SJSA1 (cell line): ENCODE measurements around the gene TULP3. TPM values are rescaled to one million over a fixed set of nuclear protein-coding genes. Genes with fewer than 3 reads are reported as not detected.

Experiments
- DNase-seq, 2 experiments: peaks; one replicate each; pipeline ENCODE4 v3.0.0-alpha.2; 2015 to 2020; ENCODE audit warnings: low spot score in 2 of 2, low read depth in 1 of 2
- H3K27ac ChIP-seq: fragments of 250-450 bp; sonication (Bioruptor Pico); 2 replicates; pipeline ENCODE4 v1.5.1; 2020; ENCODE audit warnings: mild to moderate bottlenecking, moderate library complexity
- H3K27me3 ChIP-seq: fragments of 250-450 bp; sonication (Bioruptor Pico); replicated peaks from 2 replicates; pipeline ENCODE4 v1.5.1; 2020; ENCODE audit warnings: mild to moderate bottlenecking, moderate library complexity
- H3K36me3 ChIP-seq: fragments of 250-450 bp; sonication (Bioruptor Pico); 2 replicates; pipeline ENCODE4 v1.5.1; 2020; ENCODE audit warnings: mild to moderate bottlenecking
- H3K4me1 ChIP-seq: fragments of 250-450 bp; sonication (Bioruptor Pico); replicated peaks from 2 replicates; pipeline ENCODE4 v1.6.1; 2021; ENCODE audit warnings: mild to moderate bottlenecking
- H3K4me3 ChIP-seq: fragments of 250-450 bp; sonication (Bioruptor Pico); 2 replicates; pipeline ENCODE4 v1.5.1; 2020; ENCODE audit warnings: mild to moderate bottlenecking
- H3K9me3 ChIP-seq: fragments of 250-450 bp; sonication (Bioruptor Pico); replicated peaks from 2 replicates; pipeline ENCODE4 v1.5.1; 2020; ENCODE audit warnings: mild to moderate bottlenecking
- total RNA-seq: library from RNA; depleted of rRNA; stranded (reverse); fragments of >200 nt; shearing (Covaris generic); gene quantifications from 2 replicates; pipeline ENCODE4 v1.2.3, GENCODE V29; 2014

The TULP3 gene
- total RNA-seq, 1 experiment from 2014 or later: 39.7 TPM

- H3K9me3 ChIP-seq: no peaks in the 10 kb centered on the region
- no peak overlapping the region for H3K27ac ChIP-seq
- H3K4me1 ChIP-seq: peaks cover 18% of the 10 kb centered on the region
- peaks cover 82% of the 10 kb centered on the region for H3K36me3 ChIP-seq
- H3K27me3 ChIP-seq: no peaks in the 10 kb centered on the region
- DNase-seq: peak in 1 of 2 experiments; percentile 13
- no peak overlapping the region for H3K4me3 ChIP-seq
These were observed 34.8 kb downstream of the TULP3 start for GRCh38 chr12:2925322-2925995.

- Histone ChIP-seq H3K4me3 (no peak overlapping the region), H3K27ac (no peak overlapping the region), H3K4me1 (peaks cover under 1% of the 10 kb centered on the region), H3K27me3 (no peaks in the 10 kb centered on the region), H3K9me3 (no peaks in the 10 kb centered on the region), H3K36me3 (peaks cover 85% of the 10 kb centered on the region)
- DNase-seq: no peak
These were observed 40.2 kb downstream of the TULP3 start for GRCh38 chr12:2930865-2931264.

- H3K4me3 ChIP-seq: no peak overlapping the region
- H3K27ac ChIP-seq: no peak overlapping the region
- peaks cover 79% of the 10 kb centered on the region for H3K36me3 ChIP-seq
These were observed 42.9 kb downstream of the TULP3 start for GRCh38 chr12:2933586-2933985.

GRCh38 chr12:2934371-2934770, 43.7 kb downstream of the TULP3 start:
- DNase-seq: no peak
- Histone ChIP-seq H3K4me3 (no peak overlapping the region), H3K9me3 (no peaks in the 10 kb centered on the region), H3K27ac (no peak overlapping the region), H3K4me1 (no peaks in the 10 kb centered on the region), H3K27me3 (no peaks in the 10 kb centered on the region), H3K36me3 (peaks cover 81% of the 10 kb centered on the region)

More at GRCh38 chr12:2933586-2933985, 42.9 kb downstream of the TULP3 start:
- DNase-seq: no peak
- no peaks in the 10 kb centered on the region for H3K4me1 ChIP-seq
- H3K27me3 ChIP-seq: no peaks in the 10 kb centered on the region
- H3K9me3 ChIP-seq: no peaks in the 10 kb centered on the region

GRCh38 chr12:2936301-2936700, 45.6 kb downstream of the TULP3 start:
- no peak overlapping the region for H3K27ac ChIP-seq
- H3K36me3 ChIP-seq: peaks cover 80% of the 10 kb centered on the region
- H3K4me1 ChIP-seq: no peaks in the 10 kb centered on the region
- no peak overlapping the region for H3K4me3 ChIP-seq
- no peak for DNase-seq
- no peaks in the 10 kb centered on the region for H3K27me3 ChIP-seq
- no peaks in the 10 kb centered on the region for H3K9me3 ChIP-seq

GRCh38 chr12:2937500-2937899, 46.8 kb downstream of the TULP3 start:
- Histone ChIP-seq H3K36me3 (peaks cover 75% of the 10 kb centered on the region), H3K4me3 (no peak overlapping the region), H3K4me1 (no peaks in the 10 kb centered on the region), H3K27ac (no peak overlapping the region), H3K27me3 (no peaks in the 10 kb centered on the region), H3K9me3 (no peaks in the 10 kb centered on the region)
- DNase-seq: no peak

- DNase-seq: no peak
- peaks cover 61% of the 10 kb centered on the region for H3K36me3 ChIP-seq
- H3K27ac ChIP-seq: no peak overlapping the region
- H3K4me3 ChIP-seq: no peak overlapping the region
- no peaks in the 10 kb centered on the region for H3K4me1 ChIP-seq
- H3K27me3 ChIP-seq: no peaks in the 10 kb centered on the region
- no peaks in the 10 kb centered on the region for H3K9me3 ChIP-seq
These were observed 48.5 kb downstream of the TULP3 start for GRCh38 chr12:2939191-2939590.

GRCh38 chr12:2940564-2940963, 49.9 kb downstream of the TULP3 start:
- DNase-seq: no peak
- H3K4me3 ChIP-seq: no peak overlapping the region
- H3K9me3 ChIP-seq: no peaks in the 10 kb centered on the region
- no peaks in the 10 kb centered on the region for H3K4me1 ChIP-seq
- H3K36me3 ChIP-seq: peaks cover 48% of the 10 kb centered on the region
- no peaks in the 10 kb centered on the region for H3K27me3 ChIP-seq
- H3K27ac ChIP-seq: no peak overlapping the region

- H3K27me3 ChIP-seq: no peaks in the 10 kb centered on the region
- DNase-seq: no peak
- H3K9me3 ChIP-seq: no peaks in the 10 kb centered on the region
- no peak overlapping the region for H3K27ac ChIP-seq
- peaks cover 41% of the 10 kb centered on the region for H3K36me3 ChIP-seq
- no peak overlapping the region for H3K4me3 ChIP-seq
- H3K4me1 ChIP-seq: no peaks in the 10 kb centered on the region
These were observed 50.8 kb downstream of the TULP3 start for GRCh38 chr12:2941524-2941923.

GRCh38 chr12:2944401-2945047, 53.8 kb downstream of the TULP3 start:
- H3K27ac ChIP-seq: no peak overlapping the region
- H3K9me3 ChIP-seq: no peaks in the 10 kb centered on the region
- H3K4me1 ChIP-seq: no peaks in the 10 kb centered on the region
- no peaks in the 10 kb centered on the region for H3K27me3 ChIP-seq
- H3K36me3 ChIP-seq: peaks cover 20% of the 10 kb centered on the region
- H3K4me3 ChIP-seq: no peak overlapping the region
- no peak for DNase-seq

- no peaks in the 10 kb centered on the region; the same call in 1 of the 2 replicates for H3K4me1 ChIP-seq
- DNase-seq: no peak
- no peaks in the 10 kb centered on the region for H3K36me3 ChIP-seq
- H3K9me3 ChIP-seq: no peaks in the 10 kb centered on the region
- H3K27me3 ChIP-seq: no peaks in the 10 kb centered on the region
- no peak overlapping the region for H3K4me3 ChIP-seq
- no peak overlapping the region for H3K27ac ChIP-seq
These were observed 58.7 kb downstream of the TULP3 start for GRCh38 chr12:2949411-2949810.

- no peak for DNase-seq
- Histone ChIP-seq H3K27ac (no peak overlapping the region), H3K4me3 (no peak overlapping the region), H3K36me3 (peaks cover 24% of the 10 kb centered on the region), H3K27me3 (no peaks in the 10 kb centered on the region), H3K9me3 (0 out of 2 replicates have a peak, but pooled peaks cover 4% of the 10 kb centered on the region), H3K4me1 (peaks cover 23% of the 10 kb centered on the region)
These were observed 65.2 kb downstream of the TULP3 start for GRCh38 chr12:2955888-2956287.

- H3K4me1 ChIP-seq: peaks cover 34% of the 10 kb centered on the region
- H3K27ac ChIP-seq: peak overlapping the region; percentile 76
- H3K36me3 ChIP-seq: peaks cover 35% of the 10 kb centered on the region
- no peak for DNase-seq
- H3K4me3 ChIP-seq: peak overlapping the region; percentile 96
- H3K9me3 ChIP-seq: 0 out of 2 replicates have a peak, but pooled peaks cover 4% of the 10 kb centered on the region
- no peaks in the 10 kb centered on the region for H3K27me3 ChIP-seq
These were observed 67.2 kb downstream of the TULP3 start for GRCh38 chr12:2957816-2958431.
